ENCODE data around the gene SESN2. TPM values are rescaled to one million over a fixed set of nuclear protein-coding genes. Genes with fewer than 3 reads are reported as not detected.

SESN2 gene
- total RNA-seq, 2 donors from 2014 or later: 12.3 to 15.2 TPM

DNA sequence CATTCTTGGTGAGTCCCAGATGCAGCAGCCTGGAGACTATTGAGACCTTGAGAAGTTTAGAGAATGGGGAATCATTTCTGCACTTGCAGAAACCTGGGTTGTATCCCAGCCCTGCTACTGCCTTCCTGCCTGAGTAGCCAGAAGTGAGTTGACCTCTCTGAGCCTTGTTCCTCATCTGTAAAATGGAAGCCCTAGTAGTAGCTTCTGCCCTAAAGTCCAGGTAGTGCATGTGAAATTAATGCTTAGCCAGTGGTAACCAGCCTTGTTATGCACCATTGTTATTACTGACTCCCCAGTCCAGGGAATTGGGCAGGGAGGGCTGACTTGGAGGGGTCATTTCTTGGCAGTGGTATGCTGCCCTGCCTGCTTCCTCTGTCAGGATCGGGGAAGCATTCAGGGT is 5.6 kb downstream of the SESN2 start:
- H3K36me3 Mint-ChIP-seq (ENCODE audit: low read depth): no peaks in the 10 kb centered on the region
- Histone ChIP-seq H3K9me3 (ENCODE audit: control insufficient read depth, low read length) (no peaks in the 10 kb centered on the region), H3K4me1 (ENCODE audit: control insufficient read depth, insufficient read depth, low read length) (peaks cover 15% of the 10 kb centered on the region), H3K9ac (ENCODE audit: extremely low read depth, low read length, poor library complexity, severe bottlenecking) (no peak overlapping the region), H3K36me3 (ENCODE audit: control insufficient read depth, insufficient read depth, low read length) (no peaks in the 10 kb centered on the region), H3K27ac (ENCODE audit: low read depth, low read length) (no peak overlapping the region), H3K4me3 (ENCODE audit: low read length) (no peak overlapping the region), H3K27me3 (ENCODE audit: control insufficient read depth, insufficient read depth, low read length, poor library complexity, severe bottlenecking) (no peaks in the 10 kb centered on the region)
- H3K4me3 Mint-ChIP-seq: no peak overlapping the region
- H3K27ac Mint-ChIP-seq: peak overlapping the region; percentile 87
- no peaks in the 10 kb centered on the region for H3K27me3 Mint-ChIP-seq (ENCODE audit: insufficient read depth)
- no peaks in the 10 kb centered on the region for H3K9me3 Mint-ChIP-seq
- WGBS, 2 experiments (ENCODE audit: insufficient coverage in 1 of 2, insufficient read length in 1 of 2): 97 to 100% methylated on average over 1 of the region's 1 CpG
- peaks cover 57% of the 10 kb centered on the region for H3K4me1 Mint-ChIP-seq
- DNase-seq: no peak
- TF ChIP-seq, protein P1, sequence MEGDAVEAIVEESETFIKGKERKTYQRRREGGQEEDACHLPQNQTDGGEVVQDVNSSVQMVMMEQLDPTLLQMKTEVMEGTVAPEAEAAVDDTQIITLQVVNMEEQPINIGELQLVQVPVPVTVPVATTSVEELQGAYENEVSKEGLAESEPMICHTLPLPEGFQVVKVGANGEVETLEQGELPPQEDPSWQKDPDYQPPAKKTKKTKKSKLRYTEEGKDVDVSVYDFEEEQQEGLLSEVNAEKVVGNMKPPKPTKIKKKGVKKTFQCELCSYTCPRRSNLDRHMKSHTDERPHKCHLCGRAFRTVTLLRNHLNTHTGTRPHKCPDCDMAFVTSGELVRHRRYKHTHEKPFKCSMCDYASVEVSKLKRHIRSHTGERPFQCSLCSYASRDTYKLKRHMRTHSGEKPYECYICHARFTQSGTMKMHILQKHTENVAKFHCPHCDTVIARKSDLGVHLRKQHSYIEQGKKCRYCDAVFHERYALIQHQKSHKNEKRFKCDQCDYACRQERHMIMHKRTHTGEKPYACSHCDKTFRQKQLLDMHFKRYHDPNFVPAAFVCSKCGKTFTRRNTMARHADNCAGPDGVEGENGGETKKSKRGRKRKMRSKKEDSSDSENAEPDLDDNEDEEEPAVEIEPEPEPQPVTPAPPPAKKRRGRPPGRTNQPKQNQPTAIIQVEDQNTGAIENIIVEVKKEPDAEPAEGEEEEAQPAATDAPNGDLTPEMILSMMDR (conservative IDR thresholded peaks at IDR 0.05): no peak

DNA sequence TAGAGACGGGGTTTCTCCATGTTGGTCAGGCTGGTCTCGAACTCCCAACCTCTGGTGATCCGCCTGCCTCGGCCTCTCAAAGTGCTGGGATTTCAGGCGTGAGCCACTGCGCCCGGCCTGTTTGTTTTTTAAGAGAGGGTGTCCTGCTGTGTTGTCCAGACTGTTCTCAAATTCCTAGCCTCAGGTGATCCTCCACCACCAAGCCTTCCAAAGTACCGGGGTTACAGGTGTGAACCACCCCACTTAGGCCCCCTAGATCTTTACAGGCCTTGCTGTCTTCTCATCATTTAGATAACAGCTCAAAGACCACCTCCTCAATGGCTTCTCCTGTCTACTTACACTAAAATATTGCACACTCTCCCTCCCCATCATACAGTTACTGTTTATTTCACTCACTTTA is 6.3 kb downstream of the SESN2 start:
- Mint-ChIP-seq H3K27me3 (ENCODE audit: insufficient read depth) (no peaks in the 10 kb centered on the region), H3K27ac (peak overlapping the region; percentile 87), H3K36me3 (ENCODE audit: low read depth) (peaks cover 2% of the 10 kb centered on the region), H3K4me1 (peaks cover 58% of the 10 kb centered on the region), H3K9me3 (no peaks in the 10 kb centered on the region), H3K4me3 (no peak overlapping the region)
- DNase-seq: no peak
- Histone ChIP-seq H3K27ac (ENCODE audit: low read depth, low read length) (no peak overlapping the region), H3K27me3 (ENCODE audit: control insufficient read depth, insufficient read depth, low read length, poor library complexity, severe bottlenecking) (no peaks in the 10 kb centered on the region), H3K36me3 (ENCODE audit: control insufficient read depth, insufficient read depth, low read length) (peaks cover 3% of the 10 kb centered on the region), H3K9ac (ENCODE audit: extremely low read depth, low read length, poor library complexity, severe bottlenecking) (no peak overlapping the region), H3K9me3 (ENCODE audit: control insufficient read depth, low read length) (no peaks in the 10 kb centered on the region), H3K4me1 (ENCODE audit: control insufficient read depth, insufficient read depth, low read length) (peaks cover 15% of the 10 kb centered on the region), H3K4me3 (ENCODE audit: low read length) (no peak overlapping the region)
- TF ChIP-seq, protein P1 (conservative IDR thresholded peaks at IDR 0.05): no peak
- 84 to 93% methylated on average over 4 to 8 of the region's 8 CpGs for WGBS, 2 experiments (ENCODE audit: insufficient coverage in 1 of 2, insufficient read length in 1 of 2)

DNA sequence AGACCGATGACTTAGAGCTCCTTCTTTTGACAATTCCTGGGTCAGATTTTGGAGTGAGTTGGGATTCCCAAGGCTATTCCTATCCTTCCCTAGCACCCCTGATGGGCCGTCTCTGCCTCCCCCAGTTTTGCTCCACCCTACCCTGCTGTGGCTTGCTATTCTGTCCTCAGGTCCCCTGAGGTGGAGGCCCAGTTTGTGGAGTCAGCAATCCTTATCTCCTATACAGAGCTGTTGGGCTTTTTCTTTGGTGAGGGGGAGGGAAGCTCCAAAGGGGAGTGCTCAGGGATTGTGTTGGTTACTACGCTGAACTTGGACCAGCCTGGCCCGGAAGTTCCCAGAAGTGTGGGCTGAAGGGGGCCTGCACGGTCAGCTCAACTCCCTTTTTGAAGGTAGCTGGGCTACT is 7.6 kb downstream of the SESN2 start:
- no peak overlapping the region for H3K9ac ChIP-seq (ENCODE audit: extremely low read depth, low read length, poor library complexity, severe bottlenecking)
- peak overlapping the region; percentile 59 for H3K27ac Mint-ChIP-seq
- DNase-seq: peak; percentile 86
- H3K27me3 Mint-ChIP-seq (ENCODE audit: insufficient read depth): no peaks in the 10 kb centered on the region
- peaks cover 15% of the 10 kb centered on the region for H3K36me3 ChIP-seq (ENCODE audit: control insufficient read depth, insufficient read depth, low read length)
- WGBS, 2 experiments (ENCODE audit: insufficient coverage in 1 of 2, insufficient read length in 1 of 2): 14 to 45% methylated on average over 1 to 5 of the region's 5 CpGs
- peaks cover 15% of the 10 kb centered on the region for H3K4me1 ChIP-seq (ENCODE audit: control insufficient read depth, insufficient read depth, low read length)
- H3K4me3 Mint-ChIP-seq: peak overlapping the region; percentile 12
- peaks cover 10% of the 10 kb centered on the region for H3K36me3 Mint-ChIP-seq (ENCODE audit: low read depth)
- H3K9me3 Mint-ChIP-seq: no peaks in the 10 kb centered on the region
- no peaks in the 10 kb centered on the region for H3K9me3 ChIP-seq (ENCODE audit: control insufficient read depth, low read length)
- peaks cover 49% of the 10 kb centered on the region for H3K4me1 Mint-ChIP-seq
- TF ChIP-seq, protein P1 (conservative IDR thresholded peaks at IDR 0.05): no peak
- H3K27me3 ChIP-seq (ENCODE audit: control insufficient read depth, insufficient read depth, low read length, poor library complexity, severe bottlenecking): no peaks in the 10 kb centered on the region
- H3K27ac ChIP-seq (ENCODE audit: low read depth, low read length): no peak overlapping the region
- H3K4me3 ChIP-seq (ENCODE audit: low read length): no peak overlapping the region

Data from endodermal cell (in vitro differentiated cells).